GM18511 (cell line): ENCODE results near the gene NAXD.

ENCODE experiments used
- ATAC-seq: cut with Tn5 transposase; IDR thresholded peaks from one replicate; pipeline ENCODE4 v1.9.1; 2021; ENCODE audit warnings: mild to moderate bottlenecking, moderate library complexity; ENCODE audit not compliant: unreplicated experiment

The NAXD gene

DNA sequence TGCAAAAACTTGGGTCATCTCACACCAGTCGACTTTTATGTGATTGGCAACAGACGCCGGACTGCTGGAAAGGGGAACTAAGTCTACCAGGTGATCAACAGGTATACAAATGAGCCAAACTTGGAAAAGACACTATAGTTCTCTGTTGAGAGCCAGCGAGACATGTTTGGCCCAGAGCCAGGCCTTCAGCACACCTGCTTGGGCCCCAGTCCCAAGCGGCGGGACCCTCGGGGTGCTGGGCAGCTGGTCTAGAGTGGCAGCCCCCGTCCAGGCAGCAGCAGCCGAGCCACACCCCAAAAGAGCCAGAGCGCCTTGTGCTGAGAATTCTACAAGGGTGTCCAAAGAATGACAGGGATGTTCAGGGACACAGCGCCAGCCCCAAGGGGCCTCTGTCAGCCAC lies 28.0 kb downstream of the NAXD start:
- no peak for ATAC-seq

- no peak for ATAC-seq
Measured at GRCh38 chr13:110643768-110644421, 28.6 kb downstream of the NAXD start.

DNA sequence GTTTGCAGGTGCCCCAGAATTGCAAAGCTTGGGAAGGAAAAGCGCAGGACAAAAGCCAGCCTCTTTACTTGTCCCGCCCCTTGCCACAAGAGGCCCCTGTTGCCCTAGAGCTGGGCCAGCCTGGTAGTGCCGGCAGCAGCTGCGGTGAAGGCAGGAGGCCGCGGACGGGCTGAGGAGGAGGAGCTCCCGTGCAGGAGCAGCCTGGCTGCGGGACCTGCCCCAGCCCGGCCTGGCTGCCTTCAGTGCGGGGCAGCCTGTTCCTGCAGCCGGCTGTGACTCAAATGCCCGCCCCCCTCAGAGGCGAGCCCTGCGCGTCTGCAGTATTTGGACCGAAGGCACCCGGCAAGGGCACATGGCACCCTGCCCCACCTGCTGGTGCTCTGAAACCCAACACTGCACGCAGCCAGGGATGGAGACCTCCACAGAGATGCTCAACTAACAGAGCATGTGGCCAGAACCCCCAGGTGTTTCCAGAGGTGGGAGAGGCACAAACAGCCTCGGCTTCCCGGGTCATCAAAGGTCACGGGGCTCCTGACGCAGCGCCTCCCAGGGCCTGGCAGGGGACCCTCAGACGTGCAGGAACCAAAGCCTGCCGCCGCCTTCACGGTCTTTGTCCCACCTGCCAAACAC lies 29.7 kb downstream of the NAXD start:
- ATAC-seq, result peak; percentile 91

- ATAC-seq, result no peak
Measured at GRCh38 chr13:110645750-110646149, 30.4 kb downstream of the NAXD start.

DNA sequence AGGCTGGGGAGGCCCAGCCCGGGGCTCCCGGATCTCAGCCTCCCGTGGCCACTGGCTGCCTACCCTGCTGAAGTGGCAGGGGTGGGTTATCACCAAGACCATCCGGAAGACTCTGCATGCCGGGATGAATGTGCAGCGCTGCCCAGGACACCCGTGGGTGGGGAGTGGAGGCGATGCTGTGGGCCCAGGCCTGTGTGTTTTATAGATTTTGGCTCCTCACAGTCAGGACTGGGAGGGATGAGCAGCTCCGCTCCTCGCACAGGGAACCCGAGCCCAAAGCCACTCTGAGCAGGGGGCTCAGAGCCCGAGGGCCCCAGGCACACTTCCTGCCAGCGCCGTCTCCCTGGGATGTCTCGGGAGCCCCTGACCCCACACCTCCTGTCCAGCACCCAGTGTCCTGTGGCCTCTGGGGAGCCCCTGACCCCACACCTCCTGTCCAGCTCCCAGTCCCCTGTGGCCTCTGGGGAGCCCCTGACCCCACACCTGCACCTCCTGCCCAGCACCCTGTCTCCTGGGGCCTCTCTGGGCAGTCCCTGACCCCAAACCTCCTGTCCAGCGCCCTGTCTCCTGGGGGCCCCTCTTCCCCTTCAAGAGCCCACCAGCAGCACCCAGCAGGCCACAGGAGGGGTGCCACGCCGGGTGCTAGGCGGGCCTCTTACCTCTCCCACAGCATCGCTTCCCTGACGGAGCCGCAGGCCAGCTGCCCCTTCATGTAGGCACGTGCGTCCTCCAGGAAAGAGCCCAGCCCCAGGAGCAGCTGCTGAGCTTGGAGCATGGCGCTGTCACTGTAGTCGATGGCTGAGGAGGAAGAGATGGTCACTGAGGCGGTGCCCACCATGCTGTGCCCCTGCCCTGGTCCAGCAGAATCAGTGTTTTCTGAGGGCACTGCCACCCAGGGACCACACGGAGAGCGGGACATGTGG lies 31.4 kb downstream of the NAXD start:
- ATAC-seq, result no peak

DNA sequence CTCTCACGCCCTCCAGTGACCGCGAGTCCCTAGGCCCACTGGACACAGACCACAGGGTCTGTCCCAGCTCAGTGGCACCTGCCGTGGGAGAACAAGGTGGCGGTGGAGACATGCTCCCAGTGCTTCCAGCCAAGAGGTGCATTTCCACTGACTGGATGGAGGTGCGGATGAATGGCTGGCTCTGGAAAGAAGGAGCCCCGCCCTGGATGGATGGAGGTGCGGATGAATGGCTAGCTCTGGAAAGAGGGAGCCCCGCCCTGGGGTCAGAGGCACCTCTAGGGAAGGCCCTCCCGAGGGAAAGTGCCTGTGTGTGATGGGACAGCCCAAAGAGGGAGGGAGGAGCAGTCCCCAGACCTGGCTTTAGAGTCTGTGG lies 32.0 kb downstream of the NAXD start:
- ATAC-seq, result no peak

DNA sequence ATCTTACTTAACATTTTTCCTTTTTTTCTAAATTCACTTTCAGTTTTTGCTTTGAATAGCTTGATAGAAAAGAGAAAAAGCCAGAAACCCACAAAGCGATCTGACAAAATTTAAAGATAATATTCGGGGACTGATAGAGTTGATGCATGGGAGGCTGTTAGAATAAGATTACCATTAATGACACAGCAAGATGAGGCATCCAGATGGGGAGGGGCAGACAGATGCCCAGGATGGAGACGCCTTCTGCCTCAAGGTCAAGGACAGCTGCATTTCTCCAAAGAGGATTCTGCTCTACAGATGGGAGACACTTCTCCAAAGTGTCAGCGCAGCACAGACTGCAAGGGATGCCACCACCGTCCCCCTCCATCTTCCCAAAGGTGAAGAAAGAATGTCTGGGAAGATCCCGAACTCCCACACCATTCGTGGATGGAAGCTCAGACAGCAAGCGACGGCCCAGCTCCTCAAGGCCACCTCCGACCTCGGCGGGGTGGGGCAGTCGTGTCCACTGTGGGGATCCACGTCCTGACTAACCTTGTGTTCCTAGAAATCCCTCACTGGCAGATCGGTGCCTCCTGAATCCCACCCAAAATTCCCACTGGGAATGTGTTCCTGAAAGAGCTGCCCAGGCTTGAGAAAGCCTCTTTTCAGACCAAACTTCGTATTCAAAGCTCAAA lies 32.9 kb downstream of the NAXD start:
- ATAC-seq, result no peak

DNA sequence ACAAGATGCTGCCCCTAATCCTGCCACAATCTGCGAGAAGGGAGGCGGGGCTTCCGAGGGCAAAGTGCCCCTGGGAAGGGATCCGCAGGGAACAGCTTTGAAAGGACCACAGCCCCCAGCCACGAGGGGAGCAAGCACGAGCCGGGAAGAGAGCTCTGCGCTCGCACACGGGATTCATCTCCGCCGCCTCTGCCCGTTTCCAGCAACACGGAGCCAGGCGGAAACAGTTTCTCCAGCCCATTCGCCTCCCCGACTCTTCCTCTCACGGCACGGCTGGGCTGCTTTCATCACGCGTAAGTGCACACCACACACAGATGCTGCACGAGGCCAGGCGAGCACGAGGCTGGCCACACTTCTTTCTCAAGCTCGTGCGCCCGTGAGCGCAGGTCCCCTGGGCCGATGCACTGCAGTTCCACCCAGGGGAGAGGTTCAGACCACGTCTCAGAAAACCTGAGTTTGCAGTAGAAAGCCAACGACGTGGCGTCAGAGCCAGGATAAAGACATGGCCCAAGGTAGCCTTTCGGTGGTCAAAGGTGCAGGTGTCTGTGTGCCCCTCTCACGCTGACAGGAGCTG lies 33.6 kb downstream of the NAXD start:
- ATAC-seq, result no peak

DNA sequence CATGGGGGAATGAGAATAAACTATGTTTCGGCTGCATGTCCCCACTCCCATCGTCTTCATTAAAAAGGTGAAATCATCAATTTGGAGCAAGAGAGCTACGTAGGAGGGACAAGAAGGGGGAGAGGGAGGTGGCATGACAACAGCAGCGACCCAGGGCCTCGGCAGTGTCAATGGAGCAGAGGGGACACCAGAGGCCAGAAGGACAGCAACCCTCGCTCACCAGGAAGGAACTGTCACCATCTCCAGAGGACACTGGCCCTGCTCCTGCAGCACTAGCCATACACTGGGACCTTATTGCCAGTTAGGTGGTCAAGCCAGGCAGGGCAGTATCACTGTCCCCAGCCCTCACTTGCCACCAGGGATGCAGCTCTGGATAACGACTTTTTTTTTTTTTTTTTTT lies 34.2 kb downstream of the NAXD start:
- ATAC-seq, result no peak

GRCh38 chr13:110650436-110650835 lies 35.1 kb downstream of the NAXD start:
- no peak for ATAC-seq

DNA sequence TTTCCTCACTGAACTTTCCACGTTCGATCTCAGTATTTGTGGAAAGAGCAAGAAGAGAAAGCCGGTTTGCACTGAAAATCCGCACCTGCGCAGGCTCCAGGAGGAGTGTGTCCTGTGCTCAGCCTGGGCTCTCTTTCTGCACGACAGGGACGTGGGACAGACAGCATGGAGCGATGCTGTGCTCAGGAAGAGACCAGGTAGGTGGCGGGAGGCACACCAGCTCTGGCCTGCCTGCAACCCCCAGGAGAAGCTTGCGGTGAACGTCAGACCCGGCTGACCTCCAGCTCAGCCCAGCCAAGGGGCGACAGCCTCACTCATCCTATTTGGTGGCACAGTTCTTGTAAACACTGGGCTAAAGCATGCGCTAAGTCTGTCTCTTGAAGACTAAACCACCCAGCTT lies 35.9 kb downstream of the NAXD start:
- ATAC-seq, result no peak

DNA sequence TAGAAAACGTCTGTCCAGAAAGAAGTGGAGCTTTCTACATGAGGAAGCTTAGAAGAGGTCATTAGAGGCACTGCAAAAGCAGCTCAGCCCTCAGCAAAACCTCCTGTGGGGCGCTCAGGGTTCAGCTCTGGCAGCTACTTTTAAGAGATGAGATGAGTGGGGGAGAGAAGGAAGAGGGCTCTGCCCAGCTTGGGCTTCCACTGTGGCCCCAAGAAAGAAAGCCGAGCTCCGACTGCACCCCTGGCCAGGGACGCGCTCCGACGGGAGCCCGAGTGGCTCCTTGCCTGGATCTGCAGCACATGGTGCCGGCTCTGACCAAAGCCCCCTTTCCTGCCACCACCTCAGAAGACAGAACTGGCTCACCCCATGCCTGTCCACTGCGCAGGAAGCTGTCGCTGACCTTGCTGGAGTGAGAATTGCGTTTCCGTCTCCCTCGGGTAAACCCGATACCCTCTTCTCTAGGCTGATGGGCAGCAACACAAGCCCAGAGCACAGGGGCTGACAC lies 36.4 kb downstream of the NAXD start:
- no peak for ATAC-seq

GRCh38 chr13:110652231-110652730 lies 36.9 kb downstream of the NAXD start:
- ATAC-seq, result peak; percentile 36

- ATAC-seq, result peak; percentile 52
Measured at GRCh38 chr13:110652764-110653163, 37.4 kb downstream of the NAXD start.

- no peak for ATAC-seq
Measured at GRCh38 chr13:110653271-110653670, 37.9 kb downstream of the NAXD start.

DNA sequence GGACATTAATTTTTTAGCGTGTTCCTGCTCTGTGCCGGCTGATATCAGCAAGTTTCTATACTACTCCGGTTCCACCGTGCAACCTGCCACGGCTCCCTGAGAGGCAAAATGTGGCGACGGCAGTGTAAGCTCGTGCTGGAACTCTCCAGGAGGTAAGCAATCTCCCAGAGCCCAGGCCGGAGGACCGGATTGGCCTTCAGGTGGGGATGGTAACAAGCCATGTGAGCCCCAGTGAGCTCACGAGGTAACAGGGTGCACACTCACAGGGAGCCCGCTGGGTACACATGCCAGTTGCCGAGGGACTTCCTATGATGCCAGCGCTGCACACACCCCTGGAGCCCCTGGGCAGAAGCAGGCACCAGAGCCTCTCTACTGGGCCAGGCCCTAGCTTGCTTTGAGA lies 38.5 kb downstream of the NAXD start:
- no peak for ATAC-seq

DNA sequence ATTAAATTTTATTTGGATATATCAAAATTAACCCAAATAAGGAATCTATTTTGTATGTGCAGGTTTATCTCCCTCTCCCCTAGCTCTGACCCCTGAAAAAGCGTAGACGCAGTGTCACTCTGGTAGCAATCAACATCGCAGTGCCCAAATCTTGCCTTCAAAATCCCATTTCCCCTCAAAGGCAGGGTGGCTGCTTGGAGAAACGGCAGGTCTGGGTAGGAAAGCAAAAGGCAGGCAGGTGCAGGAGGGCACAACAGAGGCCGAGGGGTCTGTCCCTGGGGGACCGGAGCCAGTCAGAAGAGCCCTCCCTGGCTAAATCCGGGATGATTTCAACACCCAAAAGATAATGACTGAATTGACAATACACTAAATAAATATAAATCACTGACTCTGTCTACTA lies 41.9 kb downstream of the NAXD start:
- no peak for ATAC-seq

- ATAC-seq, result peak; percentile 82
Measured at GRCh38 chr13:110658218-110658911, 43.0 kb downstream of the NAXD start.

DNA sequence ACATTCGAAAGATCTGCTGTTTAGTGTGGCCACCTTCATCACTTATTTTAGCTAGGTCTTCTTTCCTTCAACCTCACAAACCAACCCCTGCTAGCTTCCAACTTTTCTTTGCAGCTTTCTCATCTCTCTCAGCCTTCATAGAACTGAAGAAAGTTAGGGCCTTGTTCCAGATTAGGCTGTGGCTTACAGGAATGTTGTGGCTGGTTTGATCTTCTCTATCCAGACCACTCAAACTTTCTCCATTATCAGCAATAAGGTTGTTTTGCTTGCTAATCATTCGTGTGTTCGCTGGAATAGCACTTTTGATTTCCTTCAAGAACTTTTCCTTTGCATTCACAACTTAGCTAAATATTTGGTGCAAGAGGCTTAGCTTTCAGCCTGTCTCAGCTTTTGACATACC lies 45.9 kb downstream of the NAXD start:
- ATAC-seq, result no peak

DNA sequence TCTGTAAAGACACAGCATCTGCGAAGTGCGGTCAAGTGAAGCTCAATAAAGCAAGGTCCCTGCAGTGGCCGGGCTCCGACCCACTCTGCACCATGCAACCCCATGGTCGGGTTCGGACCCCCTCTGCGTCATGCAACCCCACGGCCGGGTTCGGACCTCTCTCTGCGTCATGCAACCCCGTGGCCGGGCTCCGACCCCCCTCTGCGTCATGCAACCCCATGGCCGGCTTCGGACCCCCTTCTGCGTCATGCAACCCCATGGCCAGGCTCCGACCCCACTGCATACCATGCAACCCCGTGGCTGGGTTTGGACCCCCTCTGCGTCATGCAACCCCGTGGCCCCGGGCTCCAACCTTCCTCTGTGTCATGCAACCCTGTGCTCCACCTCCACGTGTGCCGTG lies 46.7 kb downstream of the NAXD start:
- no peak for ATAC-seq
